HepG2 (cell line): Measurements from ENCODE around the gene RASSF4. TPM values are rescaled to one million over a fixed set of nuclear protein-coding genes. Genes with fewer than 3 reads are reported as not detected.

Experiments used
- ATAC-seq: fragments of 200-7000 bp; cut with Tn5 transposase; 3 replicates; pipeline ENCODE4 v1.9.1; 2020; ENCODE audit warnings: mild to moderate bottlenecking, moderate library complexity
- BruUV-seq: library from RNA; stranded (reverse); fragments of 400-500 nt; replicated peaks from 2 replicates; lab custom pipeline; 2021; lab: Mats Ljungman, UMichigan
- CTCF ChIA-PET: fragments of 300-600 bp; formaldehyde crosslinking; extraction: SDS; loops from one replicate; lab custom pipeline; 2021; ENCODE audit warnings: low total read pairs, inconsistent platforms, low intra/inter-chr PET ratio; lab: Yijun Ruan, JAX
- POLR2A ChIA-PET: fragments of 350-600 bp; sonication (Branson Sonifier 250); formaldehyde crosslinking; loops from one replicate; lab custom pipeline; 2020; ENCODE audit warnings: antibody characterized with exemption, inconsistent platforms; lab: Yijun Ruan, JAX
- DNase-seq: peaks from one replicate; pipeline ENCODE4 v3.0.0-alpha.2; 2015; ENCODE audit warnings: low spot score
- FAIRE-seq: peaks from 3 replicates; lab custom pipeline; 2011; peaks lifted over from hg19 to GRCh38; lab: Jason Lieb, UNC
- H2AFZ ChIP-seq: one replicate; pipeline ENCODE4 v1.6.1; 2011; ENCODE audit warnings: low read length, inconsistent platforms
- H3K27ac ChIP-seq: fragments of 300-600 bp; 3 replicates; pipeline ENCODE4 v1.8.0; 2011; ENCODE audit warnings: mixed run types, mild to moderate bottlenecking, mixed read lengths, low read length, inconsistent platforms; ENCODE audit not compliant: insufficient read depth; ENCODE audit errors: extremely low read length
- H3K27me3 ChIP-seq, 2 experiments: fragments of 200-600 bp in 1 of 2; 2 replicates in 1 of 2; 3 replicates in 1 of 2; pipeline versions ENCODE4 v1.6.0 to v1.8.0; 2011; ENCODE audit warnings: low read length in 2 of 2, mild to moderate bottlenecking in 2 of 2, moderate library complexity in 2 of 2, inconsistent platforms in 1 of 2; ENCODE audit not compliant: insufficient read depth in 2 of 2, control insufficient read depth in 1 of 2
- H3K36me3 ChIP-seq, 2 experiments: fragments of 200-600 bp in 1 of 2; replicated peaks in 1 of 2; 2 replicates in 1 of 2; 3 replicates in 1 of 2; pipeline versions ENCODE4 v1.5.1 to v1.8.0; 2011; ENCODE audit warnings: low read length in 2 of 2, inconsistent platforms in 1 of 2; ENCODE audit not compliant: insufficient read depth in 2 of 2, control insufficient read depth in 1 of 2
- H3K4me1 ChIP-seq: 2 replicates; pipeline ENCODE4 v1.5.1; 2012; ENCODE audit warnings: low read length, inconsistent platforms; ENCODE audit not compliant: insufficient read depth
- H3K4me2 ChIP-seq: 2 replicates; pipeline ENCODE4 v1.6.0; 2011; ENCODE audit warnings: low read depth, low read length, inconsistent platforms
- H3K4me3 ChIP-seq, 3 experiments: fragments of 200-600 bp in 1 of 3; sonication (generic), shearing (Covaris generic) in 1 of 3; replicated peaks in 1 of 3; 2 replicates each; pipeline ENCODE4 v1.5.1; 2011 to 2016; ENCODE audit warnings: low read length in 3 of 3, inconsistent platforms in 2 of 3, low read depth in 2 of 3, mild to moderate bottlenecking in 2 of 3, control low read depth in 1 of 3, mixed read lengths in 1 of 3; ENCODE audit not compliant: insufficient read depth in 1 of 3
- H3K79me2 ChIP-seq: one replicate; pipeline ENCODE4 v1.6.1; 2011; ENCODE audit warnings: low read length, inconsistent platforms; ENCODE audit not compliant: insufficient read depth
- H3K9ac ChIP-seq: 2 replicates; pipeline ENCODE4 v1.6.0; 2011; ENCODE audit warnings: mild to moderate bottlenecking, low read depth, low read length, inconsistent platforms; ENCODE audit not compliant: insufficient read depth
- H3K9me3 ChIP-seq: 2 replicates; pipeline ENCODE4 v1.5.1; 2012; ENCODE audit warnings: mild to moderate bottlenecking, low read length
- H4K20me1 ChIP-seq: 2 replicates; pipeline ENCODE4 v1.6.0; 2011; ENCODE audit warnings: inconsistent platforms, mild to moderate bottlenecking, low read length, moderate library complexity; ENCODE audit not compliant: insufficient read depth
- RAD51 ChIP-seq: fragments of 450-650 bp; IDR thresholded peaks from 2 replicates; pipeline ENCODE4 v1.6.1; 2016; ENCODE audit warnings: borderline replicate concordance
- ZNF317 ChIP-seq: sonication (generic); formaldehyde crosslinking; IDR thresholded peaks from 2 replicates; pipeline ENCODE4 v1.5.0; 2020; ENCODE audit warnings: mild to moderate bottlenecking, missing genetic modification reagents
- ZNF773 ChIP-seq: sonication (generic); formaldehyde crosslinking; IDR thresholded peaks from 2 replicates; pipeline ENCODE4 v1.4.0; 2020; ENCODE audit warnings: missing genetic modification reagents, borderline replicate concordance
- WGBS: methylation state at CpG from one replicate; pipeline ENCODE4 v1.1.6; 2017; ENCODE audit warnings: low lambda C conversion rate; 5-methylcytosine and 5-hydroxymethylcytosine counted together
- in situ Hi-C: cut with HindIII; loops from 2 replicates; pipeline ENCODE4 v1.10.0; 2017; ENCODE audit warnings: low pct_unique_long_range_greater_than_20kb; ENCODE audit not compliant: extremely low pct_ligation_motif_present
- intact Hi-C: fragments of 100-400 bp; cut with micrococcal nuclease; formaldehyde crosslinking; loops from one replicate; pipeline ENCODE4 v1.10.0; 2022; ENCODE audit not compliant: unreplicated experiment
- polyA plus RNA-seq, 8 experiments: library from polyadenylated mRNA; depleted of rRNA in 3 of 8; stranded (reverse) in 7 of 8; unstranded in 1 of 8; fragments of >200 nt; fragmentation: Illumina TruSeq in 4 of 8; extraction: Trizol in 4 of 8; gene quantifications; 2 replicates each; pipeline versions ENCODE4 v1.2.1 to v1.2.3, GENCODE V29; 2011 to 2016; ENCODE audit warnings: low read depth in 4 of 8, missing spikeins in 1 of 8, mixed read lengths in 1 of 8; ENCODE audit not compliant: insufficient read depth in 1 of 8
- total RNA-seq, 5 experiments: library from RNA; depleted of rRNA; stranded (reverse); fragments of >200 nt; fragmentation: Illumina TruSeq; extraction: Trizol; gene quantifications; 2 replicates each; pipeline ENCODE4 v1.2.3, GENCODE V29; 2016; ENCODE audit warnings: low read depth in 1 of 5
- TF ChIP-seq, protein P1 (sequence below): IDR thresholded peaks from 2 replicates; pipeline ENCODE4 v1.6.1; 2016; ENCODE audit warnings: low read depth, missing genetic modification reagents, missing compliant biosample characterization

The RASSF4 gene
- total and polyA plus RNA-seq, 2 of the 13 experiments (the other 11 are each of a cell fraction or from before 2014, with no cell fraction given): 34.0 to 51.7 TPM

DNA sequence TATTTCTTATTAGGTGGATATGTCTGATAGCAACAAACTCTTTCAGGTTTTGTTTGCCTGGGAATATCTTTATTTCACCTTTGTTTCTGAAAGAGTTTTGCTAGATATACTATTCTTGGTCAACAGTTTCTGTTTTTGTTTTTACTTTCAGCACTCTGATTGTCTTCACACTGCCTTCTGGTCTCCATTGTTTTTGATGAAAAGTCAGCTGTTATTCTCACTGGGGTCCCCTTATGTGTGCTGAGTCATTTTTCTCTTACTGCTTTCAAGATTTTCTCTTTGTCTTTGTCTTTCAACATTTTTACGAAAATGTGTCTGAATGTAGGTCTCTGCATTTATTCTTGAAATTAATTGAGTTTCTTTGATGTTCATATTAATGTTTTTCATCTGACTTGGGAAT lies 15.2 kb upstream of the RASSF4 start:
- BruUV-seq: no TSS peak
- Histone ChIP-seq H3K4me3 (no peak overlapping the region), H4K20me1 (no peaks in the 10 kb centered on the region), H3K4me2 (no peak overlapping the region), H3K9ac (no peak overlapping the region), H3K79me2 (no peaks in the 10 kb centered on the region), H3K27ac (no peak overlapping the region), H3K27me3 (no peaks in the 10 kb centered on the region), H2AFZ (no peak overlapping the region), H3K9me3 (peaks cover 8% of the 10 kb centered on the region), H3K36me3 (no peaks in the 10 kb centered on the region), H3K4me1 (peaks cover 61% of the 10 kb centered on the region)
- CTCF ChIA-PET: no interaction called here
- 42% methylated on average over 1 of the region's 1 CpG for WGBS
- no peak for DNase-seq
- intact Hi-C loops: no loop called here
- no peak for ATAC-seq
- in situ Hi-C loops: no loop called here
- POLR2A ChIA-PET: interaction anchor here (0.9 kb wide), 2 partner anchors 9 to 20 kb away, joined by 3 to 4 read pairs; no protein-coding TSS in a partner anchor
- TF ChIP-seq ZNF317: peak; percentile 100
- TF ChIP-seq RAD51: no peak
- no peak for TF ChIP-seq ZNF773 (CRISPR knock-in tag)
- TF ChIP-seq, protein P1, sequence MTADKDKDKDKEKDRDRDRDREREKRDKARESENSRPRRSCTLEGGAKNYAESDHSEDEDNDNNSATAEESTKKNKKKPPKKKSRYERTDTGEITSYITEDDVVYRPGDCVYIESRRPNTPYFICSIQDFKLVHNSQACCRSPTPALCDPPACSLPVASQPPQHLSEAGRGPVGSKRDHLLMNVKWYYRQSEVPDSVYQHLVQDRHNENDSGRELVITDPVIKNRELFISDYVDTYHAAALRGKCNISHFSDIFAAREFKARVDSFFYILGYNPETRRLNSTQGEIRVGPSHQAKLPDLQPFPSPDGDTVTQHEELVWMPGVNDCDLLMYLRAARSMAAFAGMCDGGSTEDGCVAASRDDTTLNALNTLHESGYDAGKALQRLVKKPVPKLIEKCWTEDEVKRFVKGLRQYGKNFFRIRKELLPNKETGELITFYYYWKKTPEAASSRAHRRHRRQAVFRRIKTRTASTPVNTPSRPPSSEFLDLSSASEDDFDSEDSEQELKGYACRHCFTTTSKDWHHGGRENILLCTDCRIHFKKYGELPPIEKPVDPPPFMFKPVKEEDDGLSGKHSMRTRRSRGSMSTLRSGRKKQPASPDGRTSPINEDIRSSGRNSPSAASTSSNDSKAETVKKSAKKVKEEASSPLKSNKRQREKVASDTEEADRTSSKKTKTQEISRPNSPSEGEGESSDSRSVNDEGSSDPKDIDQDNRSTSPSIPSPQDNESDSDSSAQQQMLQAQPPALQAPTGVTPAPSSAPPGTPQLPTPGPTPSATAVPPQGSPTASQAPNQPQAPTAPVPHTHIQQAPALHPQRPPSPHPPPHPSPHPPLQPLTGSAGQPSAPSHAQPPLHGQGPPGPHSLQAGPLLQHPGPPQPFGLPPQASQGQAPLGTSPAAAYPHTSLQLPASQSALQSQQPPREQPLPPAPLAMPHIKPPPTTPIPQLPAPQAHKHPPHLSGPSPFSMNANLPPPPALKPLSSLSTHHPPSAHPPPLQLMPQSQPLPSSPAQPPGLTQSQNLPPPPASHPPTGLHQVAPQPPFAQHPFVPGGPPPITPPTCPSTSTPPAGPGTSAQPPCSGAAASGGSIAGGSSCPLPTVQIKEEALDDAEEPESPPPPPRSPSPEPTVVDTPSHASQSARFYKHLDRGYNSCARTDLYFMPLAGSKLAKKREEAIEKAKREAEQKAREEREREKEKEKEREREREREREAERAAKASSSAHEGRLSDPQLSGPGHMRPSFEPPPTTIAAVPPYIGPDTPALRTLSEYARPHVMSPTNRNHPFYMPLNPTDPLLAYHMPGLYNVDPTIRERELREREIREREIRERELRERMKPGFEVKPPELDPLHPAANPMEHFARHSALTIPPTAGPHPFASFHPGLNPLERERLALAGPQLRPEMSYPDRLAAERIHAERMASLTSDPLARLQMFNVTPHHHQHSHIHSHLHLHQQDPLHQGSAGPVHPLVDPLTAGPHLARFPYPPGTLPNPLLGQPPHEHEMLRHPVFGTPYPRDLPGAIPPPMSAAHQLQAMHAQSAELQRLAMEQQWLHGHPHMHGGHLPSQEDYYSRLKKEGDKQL (CRISPR knock-in tag): no peak
- no peak for FAIRE-seq
